PC-9 (cell line): ENCODE results near the gene PROSER2. TPM values are rescaled to one million over a fixed set of nuclear protein-coding genes. Genes with fewer than 3 reads are reported as not detected.

ENCODE experiments used
- BruUV-seq: library from RNA; stranded (reverse); fragments of 400-500 nt; replicated peaks from 2 replicates; lab custom pipeline; 2021; lab: Mats Ljungman, UMichigan
- CTCF ChIA-PET: fragments of 300-600 bp; sonication (Branson Sonifier 250); formaldehyde crosslinking; loops from one replicate; lab custom pipeline; 2022; ENCODE audit warnings: antibody characterized with exemption; lab: Charles Lee
- POLR2A ChIA-PET: fragments of 300-600 bp; sonication (Branson Sonifier 250); formaldehyde crosslinking; loops from one replicate; lab custom pipeline; 2022; ENCODE audit warnings: antibody characterized with exemption; ENCODE audit not compliant: unreplicated experiment; lab: Charles Lee
- DNase-seq, 2 experiments: peaks; one replicate each; pipeline versions ENCODE4 v3.0.0 to v3.0.0-alpha.2; 2015 to 2022; ENCODE audit warnings: mixed read lengths in 1 of 2
- H2AFZ ChIP-seq: fragments of 200-600 bp; sonication (generic); 2 replicates; pipeline ENCODE4 v1.8.1; 2017; ENCODE audit warnings: antibody characterized with exemption
- H3F3A ChIP-seq: fragments of 200-600 bp; sonication (generic); 2 replicates; pipeline ENCODE4 v1.8.1; 2017; ENCODE audit warnings: antibody characterized with exemption, mild to moderate bottlenecking, low read depth; ENCODE audit not compliant: insufficient read depth
- H3K27ac ChIP-seq: fragments of 200-600 bp; sonication (generic); 2 replicates; pipeline ENCODE4 v1.6.1; 2016; ENCODE audit warnings: mixed run types
- H3K27me3 ChIP-seq: fragments of 200-600 bp; sonication (generic); 2 replicates; pipeline ENCODE4 v1.6.1; 2016; ENCODE audit warnings: low read depth, mixed run types; ENCODE audit not compliant: insufficient read depth
- H3K36me3 ChIP-seq: fragments of 200-600 bp; sonication (generic); 2 replicates; pipeline ENCODE4 v1.6.1; 2016; ENCODE audit warnings: low read depth, mixed run types
- H3K4me1 ChIP-seq: fragments of 200-600 bp; sonication (generic); replicated peaks from 2 replicates; pipeline ENCODE4 v1.6.1; 2016; ENCODE audit warnings: mixed run types; ENCODE audit not compliant: insufficient read depth
- H3K4me2 ChIP-seq: fragments of 200-600 bp; sonication (generic); 2 replicates; pipeline ENCODE4 v1.6.1; 2017; ENCODE audit warnings: mixed run types
- H3K4me3 ChIP-seq: fragments of 200-600 bp; sonication (generic); 2 replicates; pipeline ENCODE4 v1.6.1; 2016; ENCODE audit warnings: mixed run types
- H3K79me2 ChIP-seq: fragments of 200-600 bp; sonication (generic); 2 replicates; pipeline ENCODE4 v1.6.1; 2017; ENCODE audit warnings: low read depth, mixed run types
- H3K9me2 ChIP-seq: fragments of 200-600 bp; sonication (generic); 2 replicates; pipeline ENCODE4 v1.8.1; 2017; ENCODE audit warnings: mild to moderate bottlenecking; ENCODE audit not compliant: insufficient read depth
- H3K9me3 ChIP-seq: fragments of 200-600 bp; sonication (generic); 2 replicates; pipeline ENCODE4 v1.8.1; 2016; ENCODE audit warnings: low read depth; ENCODE audit not compliant: insufficient read depth
- H4K20me1 ChIP-seq: fragments of 200-600 bp; sonication (generic); 2 replicates; pipeline ENCODE4 v1.8.1; 2017; ENCODE audit not compliant: insufficient read depth
- CTCF ChIP-seq: fragments of 200-600 bp; sonication (generic); conservative IDR thresholded peaks from 2 replicates; pipeline ENCODE4 v1.6.1; 2017; ENCODE audit warnings: mixed run types, antibody characterized with exemption, mild to moderate bottlenecking, moderate library complexity
- EZH2 ChIP-seq: fragments of 200-600 bp; sonication (generic); IDR thresholded peaks from 2 replicates; pipeline ENCODE4 v1.8.0; 2017; ENCODE audit warnings: antibody characterized with exemption, low read depth
- intact Hi-C: fragments of 100-400 bp; cut with micrococcal nuclease; formaldehyde crosslinking; loops from one replicate; pipeline ENCODE4 v1.10.0; 2022; ENCODE audit not compliant: unreplicated experiment
- total RNA-seq: library from RNA; stranded (reverse); gene quantifications from 2 replicates; pipeline ENCODE4 v1.2.3, GENCODE V29; 2021

PROSER2 gene
- total RNA-seq, 1 experiment from 2014 or later = 66.6 TPM

- no peak for DNase-seq
- H3K27me3 ChIP-seq = no peaks in the 10 kb centered on the region
- H3K4me1 ChIP-seq = no peaks in the 10 kb centered on the region
- H3K27ac ChIP-seq = no peak overlapping the region
- TF ChIP-seq CTCF = no peak
- no peak for TF ChIP-seq EZH2
- no peaks in the 10 kb centered on the region for H3F3A ChIP-seq
- H2AFZ ChIP-seq = no peak overlapping the region
- no TSS peak for BruUV-seq
- intact Hi-C loops = loop anchor here (10.0 kb wide), 1 partner anchor 407 kb away; the partner anchor contains the start of genes CDC123 and NUDT5
- CTCF ChIA-PET = no interaction called here
- H3K79me2 ChIP-seq = no peaks in the 10 kb centered on the region
- H3K9me2 ChIP-seq = no peaks in the 10 kb centered on the region
- POLR2A ChIA-PET = no interaction called here
- no peaks in the 10 kb centered on the region for H4K20me1 ChIP-seq
- no peak overlapping the region for H3K4me2 ChIP-seq
- no peaks in the 10 kb centered on the region for H3K9me3 ChIP-seq
- no peak overlapping the region for H3K4me3 ChIP-seq
- H3K36me3 ChIP-seq = no peaks in the 10 kb centered on the region
Observed at GRCh38 chr10:11787846-11788245, 35.3 kb upstream of the PROSER2 start.

GRCh38 chr10:11789306-11789705 lies 33.9 kb upstream of the PROSER2 start:
- no peak overlapping the region for H2AFZ ChIP-seq

GRCh38 chr10:11789956-11790355 lies 33.2 kb upstream of the PROSER2 start:
- H4K20me1 ChIP-seq = no peaks in the 10 kb centered on the region
- intact Hi-C loops = loop anchor here (10.0 kb wide), 1 partner anchor 405 kb away; the partner anchor contains the start of genes CDC123 and NUDT5
- H3K36me3 ChIP-seq = no peaks in the 10 kb centered on the region
- peaks cover 10% of the 10 kb centered on the region for H3F3A ChIP-seq
- no peaks in the 10 kb centered on the region for H3K79me2 ChIP-seq
- no peak overlapping the region for H3K4me3 ChIP-seq
- POLR2A ChIA-PET = no interaction called here
- no TSS peak for BruUV-seq
- H3K9me2 ChIP-seq = no peaks in the 10 kb centered on the region
- H3K9me3 ChIP-seq = no peaks in the 10 kb centered on the region
- no peak overlapping the region for H3K27ac ChIP-seq
- TF ChIP-seq EZH2 (no peak), CTCF (no peak)
- peaks cover 16% of the 10 kb centered on the region for H3K4me1 ChIP-seq
- no peaks in the 10 kb centered on the region for H3K27me3 ChIP-seq
- H3K4me2 ChIP-seq = no peak overlapping the region
- DNase-seq = no peak
- no peak overlapping the region for H2AFZ ChIP-seq
- CTCF ChIA-PET = no interaction called here

More at GRCh38 chr10:11789306-11789705, 33.9 kb upstream of the PROSER2 start:
- Histone ChIP-seq H4K20me1 (no peaks in the 10 kb centered on the region), H3K4me2 (no peak overlapping the region), H3K4me1 (peaks cover 9% of the 10 kb centered on the region), H3K9me2 (no peaks in the 10 kb centered on the region), H3K36me3 (no peaks in the 10 kb centered on the region), H3K79me2 (no peaks in the 10 kb centered on the region), H3K9me3 (no peaks in the 10 kb centered on the region), H3K27me3 (no peaks in the 10 kb centered on the region), H3K27ac (no peak overlapping the region), H3K4me3 (no peak overlapping the region), H3F3A (peaks cover 7% of the 10 kb centered on the region)
- no peak for DNase-seq
- intact Hi-C loops = loop anchor here (10.0 kb wide), 1 partner anchor 405 kb away; the partner anchor contains the start of genes CDC123 and NUDT5
- BruUV-seq = no TSS peak
- TF ChIP-seq EZH2 (no peak), CTCF (no peak)
- ChIA-PET POLR2A (no interaction called here), CTCF (no interaction called here)
